ENCODE measurements around the gene SAMD5.

Gene SAMD5

GRCh38 chr6:147570681-147571080, 62.2 kb downstream of the SAMD5 start:
- DNase-seq = no peak

GRCh38 chr6:147577488-147577887, 69.0 kb downstream of the SAMD5 start:
- no peak for DNase-seq

- no peak for DNase-seq
These were observed 69.7 kb downstream of the SAMD5 start for GRCh38 chr6:147578159-147578558.

GRCh38 chr6:147578883-147579282, 70.4 kb downstream of the SAMD5 start:
- DNase-seq = no peak

- no peak for DNase-seq
These were observed 71.2 kb downstream of the SAMD5 start for GRCh38 chr6:147579667-147580066.

GRCh38 chr6:147582991-147583390, 74.5 kb downstream of the SAMD5 start:
- no peak for DNase-seq

- no peak for DNase-seq
These were observed 76.8 kb downstream of the SAMD5 start for GRCh38 chr6:147585256-147585655.

- no peak for DNase-seq
These were observed 77.6 kb downstream of the SAMD5 start for GRCh38 chr6:147586044-147586443.

GRCh38 chr6:147587907-147588306, 79.4 kb downstream of the SAMD5 start:
- no peak for DNase-seq

- DNase-seq = no peak
These were observed 80.0 kb downstream of the SAMD5 start for GRCh38 chr6:147588469-147588868.

- DNase-seq = no peak
These were observed 81.3 kb downstream of the SAMD5 start for GRCh38 chr6:147589739-147590250.

GRCh38 chr6:147595961-147596360, 87.5 kb downstream of the SAMD5 start:
- no peak for DNase-seq

GRCh38 chr6:147603392-147604081, 95.0 kb downstream of the SAMD5 start:
- no peak for DNase-seq

GRCh38 chr6:147604373-147604772, 95.9 kb downstream of the SAMD5 start:
- DNase-seq = no peak

- DNase-seq = no peak
These were observed 103.5 kb downstream of the SAMD5 start for GRCh38 chr6:147611992-147612391.

- DNase-seq = no peak
These were observed 106.0 kb downstream of the SAMD5 start for GRCh38 chr6:147614501-147614900.

GRCh38 chr6:147615659-147616456, 107.4 kb downstream of the SAMD5 start:
- no peak for DNase-seq

- DNase-seq = no peak
These were observed 108.9 kb downstream of the SAMD5 start for GRCh38 chr6:147617366-147617765.

GRCh38 chr6:147618457-147618856, 110.0 kb downstream of the SAMD5 start:
- DNase-seq = no peak

GRCh38 chr6:147618927-147619326, 110.4 kb downstream of the SAMD5 start:
- no peak for DNase-seq

Data from stimulated activated CD4-positive, alpha-beta T cell treated with anti-CD3 and anti-CD28 coated beads, Interleukin-15, amount 100 ng/mL, for 24 hours (primary cell).